K562 (cell line): ENCODE data around the gene NDUFA13. TPM values are rescaled to one million over a fixed set of nuclear protein-coding genes. Genes with fewer than 3 reads are reported as not detected.

ENCODE experiments used
- CUX1 ChIP-seq: fragments of 200-800 bp; sonication (Bioruptor generic); IDR thresholded peaks from 2 replicates; pipeline ENCODE4 v1.6.1; 2016; ENCODE audit warnings: missing genetic modification characterization, missing compliant biosample characterization
- ELK1 ChIP-seq: sonication (generic); formaldehyde crosslinking; IDR thresholded peaks from 2 replicates; pipeline ENCODE4 v1.8.1; 2022; ENCODE audit warnings: missing genetic modification reagents
- GMEB1 ChIP-seq: fragments of 250-450 bp; sonication (Bioruptor Pico); IDR thresholded peaks from 2 replicates; pipeline ENCODE4 v1.4.0; 2020; ENCODE audit warnings: mild to moderate bottlenecking
- REST ChIP-seq, 2 experiments: fragments of 450-650 bp; formaldehyde crosslinking in 1 of 2; IDR thresholded peaks; 2 replicates each; pipeline versions ENCODE4 v1.4.0 to v1.6.1; 2014 to 2020; ENCODE audit warnings: mild to moderate bottlenecking in 2 of 2, borderline replicate concordance in 1 of 2, low read depth in 1 of 2
- SMAD4 ChIP-seq: fragments of 250-450 bp; sonication (Bioruptor Pico); conservative IDR thresholded peaks from 2 replicates; pipeline ENCODE4 v1.8.0; 2021; ENCODE audit warnings: inconsistent platforms, mild to moderate bottlenecking, moderate library complexity
- TFE3 ChIP-seq: fragments of 450-650 bp; formaldehyde crosslinking; IDR thresholded peaks from 2 replicates; pipeline ENCODE4 v1.4.0; 2020; ENCODE audit warnings: mild to moderate bottlenecking, mixed read lengths
- polyA plus RNA-seq, 8 experiments: library from polyadenylated mRNA; depleted of rRNA in 4 of 8; stranded (reverse) in 5 of 8; unstranded in 3 of 8; fragments of >200 nt; fragmentation: Nextera tagmentation in 2 of 8; fragmentation: Illumina TruSeq in 1 of 8; extraction: Ambion mirVana in 2 of 8; extraction: Trizol in 1 of 8; gene quantifications; 2 replicates each; pipeline versions ENCODE4 v1.2.1 to v1.2.3, GENCODE V29; 2011 to 2014; ENCODE audit warnings: inconsistent platforms in 1 of 8, missing spikeins in 1 of 8
- total RNA-seq, 7 experiments: library from RNA; depleted of rRNA in 6 of 7; stranded (reverse); fragments of >200 nt in 6 of 7; fragmentation: Illumina TruSeq in 2 of 7; extraction: Trizol in 2 of 7; gene quantifications; 2 replicates each; pipeline versions ENCODE4 v1.2.1 to v1.2.3, GENCODE V29; 2011 to 2021; ENCODE audit warnings: low replicate concordance in 1 of 7

The NDUFA13 gene
- total and polyA plus RNA-seq, 9 of the 15 experiments (the other 6 are each of a cell fraction or from before 2014, with no cell fraction given): 146 to 596 (median 429) TPM

GRCh38 chr19:19475849-19476828 lies 39.9 kb upstream of the NDUFA13 start (continued):
- TF ChIP-seq REST (IDR thresholded peaks at IDR 0.05; ENCODE audit: borderline replicate concordance): peak; percentile 38; the same call in 1 of the 2 replicates
- no peak for TF ChIP-seq REST (CRISPR knock-in tag; IDR thresholded peaks at IDR 0.05; ENCODE audit: low read depth)
- no peak for TF ChIP-seq CUX1
- TF ChIP-seq SMAD4 (CRISPR knock-in tag): no peak
- no peak for TF ChIP-seq TFE3 (CRISPR knock-in tag)
- TF ChIP-seq ELK1 (CRISPR knock-in tag): no peak
- no peak for TF ChIP-seq GMEB1 (CRISPR knock-in tag)
